C4-2B (cell line): Measurements from ENCODE around the gene INAFM2.

Experiments used
- H3K27ac ChIP-seq: fragments of 450-650 bp; 2 replicates; pipeline ENCODE4 v1.5.1; 2017
- CTCF ChIP-seq: fragments of 450-650 bp; conservative IDR thresholded peaks from 2 replicates; pipeline ENCODE4 v1.5.1; 2017; ENCODE audit warnings: mild to moderate bottlenecking
- ZFX ChIP-seq: fragments of 450-650 bp; IDR thresholded peaks from 2 replicates; pipeline ENCODE4 v1.6.1; 2017

INAFM2 gene

DNA sequence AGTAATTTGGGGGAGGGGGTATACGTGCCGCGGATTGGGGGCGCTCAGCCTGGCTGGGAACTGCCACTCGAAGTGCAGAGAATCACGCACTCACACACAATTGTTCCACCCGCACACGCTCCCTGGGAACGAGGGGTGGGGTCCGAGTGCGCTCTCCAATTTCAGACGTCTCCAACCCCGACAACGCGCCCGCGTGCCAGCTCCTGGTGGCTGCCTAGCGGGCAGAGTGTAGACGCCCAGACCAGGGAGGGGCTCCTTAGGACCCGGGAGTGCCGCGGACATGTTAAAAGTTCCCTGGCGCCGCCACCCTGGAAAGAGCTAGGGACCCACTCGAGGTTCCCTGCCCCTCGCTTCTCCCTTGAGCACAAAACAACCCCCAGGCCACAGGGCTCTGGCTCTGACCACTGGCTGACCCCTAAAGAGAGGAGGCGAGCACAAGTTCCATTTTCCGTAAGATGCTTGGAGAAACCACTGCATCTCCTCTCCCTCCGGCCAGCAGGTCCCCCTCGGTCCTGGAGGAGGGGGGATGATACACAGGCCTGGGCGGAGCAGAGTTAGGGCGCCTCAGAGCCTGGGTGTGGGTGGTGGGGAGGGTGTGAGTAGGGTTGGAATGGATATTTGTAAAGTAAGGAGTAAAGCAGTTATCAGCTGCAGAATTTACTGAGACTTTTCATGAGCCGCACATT lies 39.7 kb upstream of the INAFM2 start:
- H3K27ac ChIP-seq = no peak overlapping the region
- TF ChIP-seq CTCF (no peak), ZFX (no peak)

- H3K27ac ChIP-seq = no peak overlapping the region
- TF ChIP-seq CTCF (no peak), ZFX (no peak)
Observed at GRCh38 chr15:40285151-40285550, 38.3 kb upstream of the INAFM2 start.

- TF ChIP-seq CTCF (no peak), ZFX (no peak)
- H3K27ac ChIP-seq = no peak overlapping the region
Observed at GRCh38 chr15:40285554-40286011, 37.9 kb upstream of the INAFM2 start.

DNA sequence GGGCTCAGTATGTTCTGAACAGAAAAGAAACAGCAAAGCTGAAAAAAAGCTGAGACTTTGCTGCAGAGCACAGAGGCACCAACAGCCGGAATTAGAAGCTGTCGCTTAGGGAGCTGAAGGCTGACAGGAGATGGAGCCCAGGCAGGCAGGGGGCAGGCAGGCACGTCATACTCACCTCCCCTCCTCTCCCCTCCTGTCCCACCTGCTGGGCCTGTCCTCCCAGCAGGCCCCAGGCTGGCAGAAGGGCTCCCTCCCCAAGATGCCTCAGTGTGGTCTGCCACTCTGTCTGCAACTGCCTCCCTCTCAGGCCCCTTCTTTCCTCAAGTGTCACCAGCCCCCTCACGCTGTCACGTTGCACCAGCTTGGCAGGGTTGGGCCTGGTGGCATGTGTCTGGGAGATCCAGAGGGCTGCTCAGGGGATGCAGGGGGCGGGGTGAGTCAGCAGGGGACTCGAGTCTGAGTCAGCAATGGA lies 37.4 kb upstream of the INAFM2 start:
- TF ChIP-seq ZFX = no peak
- TF ChIP-seq CTCF = no peak
- no peak overlapping the region for H3K27ac ChIP-seq

DNA sequence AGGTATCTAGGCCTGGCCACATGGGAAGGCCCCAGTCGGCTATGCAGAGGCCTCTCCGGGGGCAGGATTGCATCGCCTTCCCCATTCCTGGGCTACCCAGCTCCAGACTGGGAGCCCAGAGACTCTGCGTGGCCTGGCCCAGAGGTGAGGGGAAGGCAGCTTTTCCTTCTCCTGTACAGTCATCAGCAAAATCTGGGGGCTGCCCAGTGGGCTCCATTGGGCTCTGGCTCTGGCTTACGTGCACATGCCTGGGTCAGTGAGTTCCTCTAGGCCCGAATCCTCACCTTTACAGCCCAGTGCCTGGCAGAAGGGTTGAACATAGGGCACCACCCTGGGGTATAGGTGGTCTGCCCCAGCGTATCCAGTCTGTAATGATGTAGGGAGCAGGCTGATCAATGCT lies 36.7 kb upstream of the INAFM2 start:
- TF ChIP-seq ZFX (no peak), CTCF (no peak)
- no peak overlapping the region; the same call in 1 of the 2 replicates for H3K27ac ChIP-seq

- peak overlapping the region; percentile 27; the same call in 1 of the 2 replicates for H3K27ac ChIP-seq
- TF ChIP-seq ZFX (no peak), CTCF (no peak)
Observed at GRCh38 chr15:40287505-40287904, 36.0 kb upstream of the INAFM2 start.

DNA sequence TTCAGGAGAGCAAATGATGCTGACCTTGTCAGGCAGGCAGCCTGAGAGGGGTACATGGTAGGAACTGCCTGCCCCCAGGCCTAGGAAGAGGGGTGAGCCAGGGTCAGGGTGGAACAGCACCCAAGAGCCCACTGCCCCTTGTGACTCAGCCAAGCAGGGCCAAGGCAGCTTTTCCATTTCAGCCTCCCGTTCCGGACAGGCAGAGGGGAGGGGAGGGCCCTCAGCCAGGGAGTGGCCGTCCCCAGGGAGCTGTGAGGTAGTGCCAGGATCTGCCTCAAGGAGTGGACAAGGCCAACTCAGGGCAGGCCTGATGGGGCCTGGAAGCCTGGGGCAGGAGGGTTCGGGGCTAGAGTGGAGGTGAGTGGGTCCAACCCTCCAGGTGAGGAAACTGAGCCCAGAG lies 35.5 kb upstream of the INAFM2 start:
- H3K27ac ChIP-seq = peak overlapping the region; percentile 27; the same call in 1 of the 2 replicates
- TF ChIP-seq ZFX (no peak), CTCF (no peak)
